Osteoblast (primary cell): Measurements from ENCODE around the gene SLC38A9. TPM values are rescaled to one million over a fixed set of nuclear protein-coding genes. Genes with fewer than 3 reads are reported as not detected.

Source experiments
- DNase-seq: peaks from one replicate; pipeline ENCODE4 v3.0.0; 2011; ENCODE audit warnings: low spot score, mixed read lengths; ENCODE audit not compliant: insufficient read length; ENCODE audit errors: missing footprints
- H2AFZ ChIP-seq: 2 replicates; pipeline ENCODE4 v1.6.0; 2011; ENCODE audit warnings: mild to moderate bottlenecking, low read length
- H3K27ac ChIP-seq: 2 replicates; pipeline ENCODE4 v1.5.1; 2011; ENCODE audit warnings: mild to moderate bottlenecking, low read depth, low read length, moderate library complexity
- H3K27me3 ChIP-seq: 2 replicates; pipeline ENCODE4 v1.6.0; 2012; ENCODE audit warnings: mild to moderate bottlenecking, control low read depth, inconsistent platforms, low read length, moderate library complexity; ENCODE audit not compliant: insufficient read depth
- H3K36me3 ChIP-seq: 2 replicates; pipeline ENCODE4 v1.5.1; 2011; ENCODE audit warnings: mild to moderate bottlenecking, low read length, control low read depth, moderate library complexity; ENCODE audit not compliant: insufficient read depth
- H3K4me1 ChIP-seq: 2 replicates; pipeline ENCODE4 v1.5.1; 2011; ENCODE audit warnings: mild to moderate bottlenecking, low read length, control low read depth, moderate library complexity; ENCODE audit not compliant: insufficient read depth
- H3K4me2 ChIP-seq: 2 replicates; pipeline ENCODE4 v1.6.0; 2011; ENCODE audit warnings: mild to moderate bottlenecking, low read length; ENCODE audit not compliant: insufficient read depth
- H3K4me3 ChIP-seq: fragments of 200-600 bp; sonication (generic); 3 replicates; pipeline ENCODE4 v1.5.1; 2012; ENCODE audit warnings: mild to moderate bottlenecking, low read length, inconsistent platforms; ENCODE audit not compliant: insufficient read depth
- H3K79me2 ChIP-seq: 2 replicates; pipeline ENCODE4 v1.6.0; 2012; ENCODE audit warnings: mild to moderate bottlenecking, low read length, control low read depth, inconsistent platforms; ENCODE audit not compliant: insufficient read depth
- H3K9me3 ChIP-seq: 2 replicates; pipeline ENCODE4 v1.5.1; 2011; ENCODE audit warnings: low read depth, low read length, control low read depth
- H4K20me1 ChIP-seq: 2 replicates; pipeline ENCODE4 v1.6.0; 2012; ENCODE audit warnings: mild to moderate bottlenecking, low read length, control low read depth; ENCODE audit not compliant: insufficient read depth
- total RNA-seq: library from RNA; depleted of rRNA; stranded (reverse); fragments of >200 nt; gene quantifications from 2 replicates; pipeline ENCODE4 v1.2.3, GENCODE V29; 2012
- TF ChIP-seq, protein P1 (sequence below): IDR thresholded peaks from 2 replicates; pipeline ENCODE4 v1.5.1; 2011; ENCODE audit warnings: mild to moderate bottlenecking, low read depth, low read length, moderate library complexity; ENCODE audit errors: extremely low read depth

Gene SLC38A9
- total RNA-seq, 1 donor, result 42.3 TPM

GRCh38 chr5:55600086-55600485, 112.0 kb downstream of the SLC38A9 start:
- TF ChIP-seq, protein P1, sequence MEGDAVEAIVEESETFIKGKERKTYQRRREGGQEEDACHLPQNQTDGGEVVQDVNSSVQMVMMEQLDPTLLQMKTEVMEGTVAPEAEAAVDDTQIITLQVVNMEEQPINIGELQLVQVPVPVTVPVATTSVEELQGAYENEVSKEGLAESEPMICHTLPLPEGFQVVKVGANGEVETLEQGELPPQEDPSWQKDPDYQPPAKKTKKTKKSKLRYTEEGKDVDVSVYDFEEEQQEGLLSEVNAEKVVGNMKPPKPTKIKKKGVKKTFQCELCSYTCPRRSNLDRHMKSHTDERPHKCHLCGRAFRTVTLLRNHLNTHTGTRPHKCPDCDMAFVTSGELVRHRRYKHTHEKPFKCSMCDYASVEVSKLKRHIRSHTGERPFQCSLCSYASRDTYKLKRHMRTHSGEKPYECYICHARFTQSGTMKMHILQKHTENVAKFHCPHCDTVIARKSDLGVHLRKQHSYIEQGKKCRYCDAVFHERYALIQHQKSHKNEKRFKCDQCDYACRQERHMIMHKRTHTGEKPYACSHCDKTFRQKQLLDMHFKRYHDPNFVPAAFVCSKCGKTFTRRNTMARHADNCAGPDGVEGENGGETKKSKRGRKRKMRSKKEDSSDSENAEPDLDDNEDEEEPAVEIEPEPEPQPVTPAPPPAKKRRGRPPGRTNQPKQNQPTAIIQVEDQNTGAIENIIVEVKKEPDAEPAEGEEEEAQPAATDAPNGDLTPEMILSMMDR, result no peak
- Histone ChIP-seq H3K4me2 (no peak overlapping the region), H3K79me2 (no peaks in the 10 kb centered on the region), H3K4me1 (peaks cover 61% of the 10 kb centered on the region), H3K27ac (peak overlapping the region; percentile 78), H2AFZ (peak overlapping the region; percentile 23), H3K27me3 (no peaks in the 10 kb centered on the region), H3K9me3 (no peaks in the 10 kb centered on the region), H3K36me3 (no peaks in the 10 kb centered on the region), H4K20me1 (no peaks in the 10 kb centered on the region), H3K4me3 (no peak overlapping the region)
- no peak for DNase-seq

DNA sequence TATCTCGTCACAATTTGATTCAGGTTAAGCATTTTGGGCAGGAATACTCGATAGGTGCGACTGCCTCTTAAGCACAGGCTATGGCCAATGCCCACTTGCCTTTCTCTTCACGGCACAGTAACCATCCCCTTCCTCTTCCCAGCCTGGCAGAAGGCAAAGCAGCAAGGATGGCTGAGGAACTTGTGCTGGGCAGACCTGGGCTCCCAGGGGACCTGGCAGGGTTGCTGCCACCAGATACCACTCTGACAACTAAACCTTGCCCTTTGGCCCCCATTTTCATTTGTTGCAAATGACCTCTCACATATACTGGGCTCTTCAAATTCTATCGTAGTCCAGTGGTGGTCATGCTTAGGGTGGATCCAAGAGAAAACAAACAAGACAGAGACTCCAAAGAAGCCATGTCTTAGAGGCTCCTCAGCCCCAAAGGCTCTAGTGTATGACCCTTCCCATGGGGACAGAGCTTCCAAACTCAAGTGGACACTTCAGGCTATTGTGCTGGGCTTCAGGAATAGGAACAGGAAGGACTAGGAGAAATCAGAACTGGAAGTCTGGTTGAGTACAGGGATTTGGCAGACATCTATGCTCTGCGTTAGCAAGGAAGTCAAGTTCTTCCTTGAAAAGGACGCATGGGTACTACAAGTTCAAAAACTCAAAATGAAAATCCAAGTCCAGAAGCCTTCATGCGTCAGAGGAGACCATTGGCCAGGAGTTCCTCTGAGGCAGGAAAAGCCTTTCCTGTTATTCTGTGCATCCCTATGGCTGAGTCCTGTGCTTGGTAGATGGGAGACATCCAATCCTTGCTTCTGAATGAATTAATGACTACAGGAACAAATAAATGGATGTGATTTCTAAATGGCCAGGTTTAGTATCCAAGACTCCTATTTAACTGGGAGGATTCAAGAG, 112.7 kb downstream of the SLC38A9 start:
- Histone ChIP-seq H3K4me1 (peaks cover 54% of the 10 kb centered on the region), H4K20me1 (no peaks in the 10 kb centered on the region), H3K9me3 (no peaks in the 10 kb centered on the region), H3K79me2 (no peaks in the 10 kb centered on the region), H3K4me2 (no peak overlapping the region), H3K36me3 (no peaks in the 10 kb centered on the region), H3K27ac (no peak overlapping the region), H3K27me3 (no peaks in the 10 kb centered on the region), H3K4me3 (no peak overlapping the region), H2AFZ (no peak overlapping the region)
- no peak for DNase-seq
- TF ChIP-seq, protein P1, result no peak

DNA sequence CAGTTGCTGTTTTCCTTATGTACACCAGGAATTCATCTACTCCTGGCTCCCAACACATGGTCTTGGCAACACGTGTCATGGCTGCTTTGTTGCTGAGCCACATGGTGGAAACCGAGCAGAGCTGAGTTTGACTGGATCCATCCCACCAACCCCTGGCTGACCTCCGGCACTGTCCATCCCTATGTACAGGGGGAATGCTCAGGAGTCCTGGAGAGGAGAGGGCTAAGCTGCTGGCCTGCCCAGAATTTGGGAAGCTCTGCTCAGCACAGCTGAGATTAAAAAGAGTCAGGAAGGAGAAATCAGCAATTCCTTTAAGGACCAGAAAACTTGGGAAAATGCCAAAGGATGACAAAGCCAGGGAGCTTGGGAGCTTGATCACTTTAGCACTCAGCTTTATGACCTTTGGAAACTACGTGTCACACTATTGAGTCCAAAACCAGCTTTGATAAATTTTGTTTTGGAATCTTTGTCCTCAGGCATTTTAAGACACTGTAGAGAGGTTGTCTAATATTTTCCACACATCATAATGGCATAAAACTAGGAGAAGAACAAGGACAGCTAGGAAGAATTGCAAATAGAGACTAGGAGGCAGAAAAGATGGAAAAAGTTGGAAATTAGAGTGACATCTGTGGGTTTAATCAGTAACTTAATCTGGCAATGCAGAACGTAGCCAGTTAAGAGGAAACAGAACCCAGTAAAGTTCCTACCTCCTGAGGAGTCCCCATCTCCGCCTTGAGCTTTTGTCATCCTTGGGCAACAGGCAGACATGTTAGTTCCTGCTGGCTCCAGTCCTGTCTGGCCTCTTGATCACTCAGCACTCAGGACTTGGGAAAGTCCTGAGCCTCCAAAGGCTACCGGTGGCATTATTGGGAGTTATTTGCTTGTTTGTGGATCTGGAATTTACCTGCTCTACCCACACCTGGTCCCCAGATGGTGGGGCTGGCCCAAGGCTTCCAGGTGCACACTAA, 114.8 kb downstream of the SLC38A9 start:
- no peaks in the 10 kb centered on the region for H3K79me2 ChIP-seq
- H3K4me2 ChIP-seq, result peak overlapping the region; percentile 15
- peak overlapping the region; percentile 84 for H2AFZ ChIP-seq
- TF ChIP-seq, protein P1, result no peak
- no peak for DNase-seq
- H3K36me3 ChIP-seq, result no peaks in the 10 kb centered on the region
- no peaks in the 10 kb centered on the region for H3K27me3 ChIP-seq
- no peak overlapping the region for H3K4me3 ChIP-seq
- no peaks in the 10 kb centered on the region for H3K9me3 ChIP-seq
- H3K4me1 ChIP-seq, result peaks cover 35% of the 10 kb centered on the region
- H3K27ac ChIP-seq, result peak overlapping the region; percentile 78
- H4K20me1 ChIP-seq, result no peaks in the 10 kb centered on the region
